ENCODE measurements around the gene IKBKG.
"Not testable (repeated sequence)": the region's sequence is repeated elsewhere in the genome, so short reads cannot be mapped to it uniquely, and the experiment has no call there.

IKBKG gene

DNA sequence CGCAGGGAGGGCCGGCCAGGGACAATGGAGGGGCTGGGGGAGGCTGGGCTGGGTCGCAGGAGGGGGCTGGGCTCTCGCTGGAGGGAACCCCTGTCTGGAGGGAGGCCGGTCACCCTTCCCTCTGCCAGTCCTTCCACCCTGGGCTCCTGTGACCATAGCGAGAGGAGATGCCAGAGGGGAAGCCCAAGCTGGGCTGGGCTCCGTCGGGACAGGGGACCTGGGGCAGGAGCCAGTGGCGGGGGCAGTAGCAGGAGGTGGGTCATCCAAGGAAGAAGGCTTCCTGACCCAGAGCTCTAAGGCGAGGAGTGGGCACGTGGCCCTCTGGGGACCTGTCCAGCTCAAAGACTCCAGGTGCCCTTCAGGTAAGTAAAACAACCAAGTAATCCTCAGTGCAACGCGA, 54.8 kb downstream of the IKBKG start:
- in situ Hi-C loops (cut with HindIII; ENCODE audit: low sequenced_read_pairs) = no loop called here

DNA sequence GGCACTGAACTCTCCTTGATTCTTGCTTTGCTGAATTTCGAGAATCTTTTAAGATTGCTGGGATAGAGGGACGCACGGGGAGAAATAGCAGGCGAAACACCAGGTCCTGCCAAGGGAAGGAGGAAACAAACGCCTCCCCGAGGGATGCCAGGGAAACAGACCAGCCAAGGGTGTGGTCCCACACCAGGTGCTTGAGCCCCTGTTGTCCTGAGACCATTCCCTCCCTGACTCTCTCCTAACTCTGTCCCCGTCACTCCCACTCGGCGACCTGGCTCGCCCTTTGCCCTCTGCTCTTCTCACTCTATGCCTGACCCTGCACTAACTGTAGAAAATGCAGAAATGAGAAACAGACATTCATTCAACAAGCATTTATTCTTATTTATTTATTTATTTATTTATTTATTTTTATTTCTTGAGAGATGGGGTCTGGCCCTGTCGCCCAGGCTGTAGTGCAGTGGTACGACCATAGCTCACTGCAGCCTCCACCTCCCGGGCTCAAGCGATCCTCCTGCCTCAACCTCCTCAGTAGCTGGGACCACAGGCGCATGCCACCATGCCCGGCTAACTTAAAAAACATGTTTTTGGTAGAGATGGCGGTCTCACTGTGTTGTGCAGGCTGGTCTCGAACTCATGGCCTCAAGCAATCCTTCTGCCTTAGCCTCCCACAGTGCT, 55.5 kb downstream of the IKBKG start:
- in situ Hi-C loops (cut with HindIII; ENCODE audit: low sequenced_read_pairs) = no loop called here

DNA sequence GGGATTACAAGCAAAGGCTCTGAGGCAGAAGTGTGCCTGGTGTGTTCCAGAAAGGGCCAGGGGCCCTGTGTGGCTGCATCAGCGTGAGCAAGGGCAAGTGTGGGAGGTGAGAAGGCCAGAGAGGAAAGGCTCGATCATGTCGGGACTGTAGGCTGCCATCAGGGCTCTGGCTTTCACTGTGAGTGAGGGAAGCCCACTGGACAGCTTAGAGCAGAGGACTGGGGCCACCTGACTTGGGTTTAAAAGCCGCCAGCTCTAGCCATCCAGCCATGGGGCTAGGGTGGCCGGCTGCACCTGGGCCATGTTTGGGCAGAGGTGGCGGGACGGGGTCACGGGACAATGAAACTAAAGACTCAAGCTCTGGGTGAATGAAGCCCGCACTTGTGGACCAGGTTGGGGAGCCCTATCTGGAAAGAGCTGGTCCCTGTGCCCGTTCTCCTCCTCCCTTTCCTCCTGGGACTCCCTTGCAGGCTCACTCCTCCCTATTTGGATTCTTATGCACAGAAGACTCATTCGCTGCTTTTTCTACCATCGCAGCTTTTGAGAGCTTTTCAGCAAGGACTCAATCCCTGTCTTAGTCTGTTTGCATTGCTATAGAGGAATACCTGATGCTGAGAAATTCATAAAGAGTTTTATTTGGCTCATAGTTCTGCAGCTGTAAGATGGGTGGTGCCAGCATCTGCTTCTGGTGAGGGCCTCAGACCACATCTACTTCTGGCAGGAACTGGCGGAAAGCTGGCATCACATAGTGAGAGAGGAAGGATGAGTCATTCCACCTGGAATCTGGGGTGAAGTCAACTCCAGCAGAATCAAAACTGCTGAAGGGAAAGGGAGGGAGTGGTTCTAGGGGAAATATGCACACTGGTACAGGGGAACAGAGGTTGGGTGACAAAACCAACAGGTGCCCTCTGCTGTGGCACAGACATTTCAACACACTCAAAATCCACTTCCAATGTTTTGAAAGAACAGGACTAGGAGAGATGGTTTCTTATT, 56.3 kb downstream of the IKBKG start:
- in situ Hi-C loops (cut with HindIII; ENCODE audit: low sequenced_read_pairs) = no loop called here

DNA sequence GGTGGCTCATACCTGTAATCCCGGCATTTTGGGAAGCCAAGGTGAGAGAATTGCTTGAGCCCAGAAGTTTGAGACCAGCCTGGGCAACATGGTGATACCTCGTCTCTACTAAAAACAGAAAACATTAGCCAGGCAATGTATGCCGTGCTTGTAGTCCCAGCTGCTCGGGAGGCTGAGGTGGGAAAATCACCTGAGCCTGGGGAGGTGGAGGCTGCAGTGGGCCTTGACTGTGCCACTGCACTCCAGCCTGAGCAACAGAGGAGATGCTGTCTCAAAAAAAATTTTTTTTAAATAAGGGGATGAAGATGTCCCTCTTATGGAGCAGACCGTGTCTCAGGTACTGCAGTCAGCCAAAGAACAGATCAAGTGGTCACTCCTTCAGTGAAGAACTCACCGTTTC, 58.1 kb downstream of the IKBKG start:
- in situ Hi-C loops (cut with HindIII; ENCODE audit: low sequenced_read_pairs) = no loop called here

DNA sequence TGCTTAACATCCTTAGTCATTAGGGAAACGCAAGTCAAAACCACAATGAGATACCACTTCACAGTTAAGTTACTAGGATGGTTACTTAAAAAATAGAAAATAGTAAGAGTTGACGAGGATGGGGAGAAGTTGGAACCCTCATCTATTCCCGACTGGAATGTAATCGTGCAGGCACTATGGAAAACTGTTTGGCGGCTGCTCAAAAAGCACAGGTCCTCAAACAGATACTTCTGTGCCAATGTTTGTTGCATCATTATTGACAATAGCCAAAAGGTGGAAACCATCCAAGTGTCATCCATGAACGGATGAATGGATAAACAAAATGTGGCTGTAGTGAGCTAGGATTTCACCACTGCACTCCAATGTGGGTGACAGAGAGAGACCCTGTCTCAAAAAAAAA, 60.0 kb downstream of the IKBKG start:
- in situ Hi-C loops (cut with HindIII; ENCODE audit: low sequenced_read_pairs) = no loop called here

DNA sequence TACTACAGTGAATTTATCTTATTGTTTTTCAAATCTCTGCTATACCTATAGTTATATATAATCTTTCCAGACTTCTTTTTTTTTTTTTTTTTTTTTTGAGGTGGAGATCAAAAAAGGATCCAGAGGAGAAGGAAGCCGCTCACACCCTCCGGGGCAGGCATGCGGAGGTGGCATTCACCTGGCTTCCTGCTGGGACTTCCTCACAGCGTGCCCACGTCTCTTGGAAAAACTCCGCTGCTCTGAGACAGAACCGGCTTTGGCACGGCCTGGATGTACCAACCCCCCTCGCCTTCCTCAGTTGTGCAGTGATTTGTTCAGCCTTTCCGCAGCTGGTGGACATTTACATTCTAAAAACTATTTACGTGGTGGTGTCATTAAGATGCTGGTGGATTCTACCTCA, 60.6 kb downstream of the IKBKG start:
- in situ Hi-C loops (cut with HindIII; ENCODE audit: low sequenced_read_pairs) = not testable (repeated sequence)

DNA sequence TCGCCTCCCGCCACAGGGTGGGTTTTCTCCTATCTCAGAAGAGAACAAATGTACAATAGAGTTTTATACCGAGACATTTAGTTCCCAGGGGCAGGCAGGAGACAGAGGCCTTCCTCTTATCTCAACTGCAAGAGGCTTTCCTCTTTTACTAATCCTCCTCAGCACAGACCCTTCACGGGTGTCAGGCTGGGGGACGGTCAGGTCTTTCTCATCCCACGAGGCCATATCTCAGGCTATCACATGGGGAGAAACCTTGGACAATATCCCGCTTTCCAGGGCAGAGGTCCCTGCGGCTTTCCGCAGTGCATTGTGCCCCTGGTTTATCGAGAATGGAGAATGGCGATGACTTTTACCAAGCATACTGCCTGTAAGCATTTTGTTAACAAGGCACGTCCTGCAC, 61.4 kb downstream of the IKBKG start:
- in situ Hi-C loops (cut with HindIII; ENCODE audit: low sequenced_read_pairs) = not testable (repeated sequence)

DNA sequence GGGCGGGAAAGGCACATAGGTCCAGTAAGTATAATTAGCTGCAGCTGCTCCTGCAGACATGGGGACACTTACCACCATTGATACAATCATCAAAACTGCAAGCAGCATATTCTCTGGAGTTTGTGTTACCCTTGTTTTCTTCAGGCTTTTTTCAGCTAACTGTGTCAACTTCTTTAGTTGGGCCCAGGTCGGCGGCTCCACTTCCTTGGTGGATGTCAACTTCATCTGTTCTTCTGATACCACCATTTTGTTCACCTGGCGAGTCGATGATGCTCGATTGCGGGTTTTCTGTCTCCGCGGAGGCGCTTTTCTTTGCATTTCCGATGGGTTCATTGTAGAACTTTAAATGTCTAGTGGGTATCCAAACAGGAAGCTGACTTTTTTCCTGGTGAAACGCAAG, 63.7 kb downstream of the IKBKG start:
- in situ Hi-C loops (cut with HindIII; ENCODE audit: low sequenced_read_pairs) = not testable (repeated sequence)

DNA sequence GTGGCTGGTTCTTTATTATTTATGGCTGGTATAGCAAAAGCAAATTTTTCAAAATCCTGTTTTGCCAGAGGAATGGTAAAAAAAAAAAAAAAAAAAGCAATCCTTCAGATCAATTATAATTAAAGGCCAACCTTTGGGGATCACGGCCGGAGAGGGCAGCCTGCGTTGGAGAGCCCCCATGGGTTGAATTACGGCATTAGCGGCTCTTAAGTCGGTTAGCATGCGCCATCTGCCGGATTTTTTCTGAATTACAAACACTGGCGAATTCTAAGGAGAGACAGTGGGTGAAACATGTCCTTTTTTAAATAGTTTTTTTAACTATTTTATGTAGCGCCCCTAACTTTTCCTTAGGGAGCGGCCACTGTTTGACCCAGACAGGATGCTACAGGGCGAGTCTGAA, 66.2 kb downstream of the IKBKG start:
- in situ Hi-C loops (cut with HindIII; ENCODE audit: low sequenced_read_pairs) = not testable (repeated sequence)
